Ramos (cell line): ENCODE measurements around the gene ATP5MC3.

ENCODE experiments used
- in situ Hi-C: fragments of 300-500 bp; cut with MboI; formaldehyde crosslinking; loops from one replicate; pipeline ENCODE4 v1.14.3; 2022; ENCODE audit warnings: low sequenced_read_pairs; ENCODE audit not compliant: unreplicated experiment

Gene ATP5MC3

GRCh38 chr2:175126661-175127060, 54.8 kb downstream of the ATP5MC3 start:
- in situ Hi-C loops, result no loop called here
